Measurements from ENCODE around the gene ASMT. TPM values are rescaled to one million over a fixed set of nuclear protein-coding genes. Genes with fewer than 3 reads are reported as not detected.
A peak's percentile ranks its signal among the peaks of the same experiment; 100 is the strongest.
"Not testable (repeated sequence)": the region's sequence is repeated elsewhere in the genome, so short reads cannot be mapped to it uniquely, and the experiment has no call there.

Gene ASMT
- total and polyA plus RNA-seq, 3 experiments from 2014 or later, result 0.40 to 2.1 (median 1.9) TPM

GRCh38 chrX:1661048-1661921, 46.4 kb downstream of the ASMT start:
- Histone ChIP-seq H3K9me3 (ENCODE audit: low read length) (no peaks in the 10 kb centered on the region), H3K36me3 (ENCODE audit: insufficient read depth, low read length) (no peaks in the 10 kb centered on the region), H3K4me1 (ENCODE audit: insufficient read depth, low read length) (peaks cover 28% of the 10 kb centered on the region), H3K27ac (ENCODE audit: low read depth, low read length) (peak overlapping the region; percentile 85), H3K4me3 (ENCODE audit: low read length) (peak overlapping the region; percentile 50), H3K27me3 (ENCODE audit: insufficient read depth, low read length, poor library complexity, severe bottlenecking) (no peaks in the 10 kb centered on the region)
- POLR2A ChIA-PET, result no interaction called here
- H3K9me3 Mint-ChIP-seq, result no peaks in the 10 kb centered on the region
- peaks cover 14 to 49% (median 15%) of the 10 kb centered on the region in 3 donors for H3K36me3 Mint-ChIP-seq
- H3K27ac Mint-ChIP-seq, result peak overlapping the region; percentile 86 to 99 (median 97)
- peak in 3 of 5 donors; percentile 83 to 97 (median 96) for DNase-seq
- H3K4me1 Mint-ChIP-seq, result peaks cover 61 to 81% (median 70%) of the 10 kb centered on the region in 3 donors
- H3K4me3 Mint-ChIP-seq, result peak overlapping the region in 6 of 7 donors; percentile 87 to 95 (median 94)
- CTCF ChIA-PET, result no interaction called here
- H3K27me3 Mint-ChIP-seq, result peaks cover 0 to 1% of the 10 kb centered on the region in 2 donors

- Histone ChIP-seq H3K27me3 (ENCODE audit: insufficient read depth, low read length, poor library complexity, severe bottlenecking) (no peaks in the 10 kb centered on the region), H3K4me1 (ENCODE audit: insufficient read depth, low read length) (peaks cover 23% of the 10 kb centered on the region), H3K27ac (ENCODE audit: low read depth, low read length) (peak overlapping the region; percentile 85), H3K4me3 (ENCODE audit: low read length) (peak overlapping the region; percentile 50), H3K9me3 (ENCODE audit: low read length) (no peaks in the 10 kb centered on the region), H3K36me3 (ENCODE audit: insufficient read depth, low read length) (no peaks in the 10 kb centered on the region)
- DNase-seq, result no peak
- ChIA-PET POLR2A (no interaction called here), CTCF (no interaction called here)
- H3K9me3 Mint-ChIP-seq, result no peaks in the 10 kb centered on the region
- H3K4me1 Mint-ChIP-seq, result peaks cover 67 to 84% (median 73%) of the 10 kb centered on the region in 3 donors
- peaks cover 0 to 1% of the 10 kb centered on the region in 2 donors for H3K27me3 Mint-ChIP-seq
- peak overlapping the region in 7 of 8 donors; percentile 89 to 99 (median 98) for H3K27ac Mint-ChIP-seq
- peaks cover 14 to 55% (median 19%) of the 10 kb centered on the region in 3 donors for H3K36me3 Mint-ChIP-seq
- peak overlapping the region in 6 of 7 donors; percentile 87 to 95 (median 94) for H3K4me3 Mint-ChIP-seq
Measured at GRCh38 chrX:1661922-1662221, 47.0 kb downstream of the ASMT start.

GRCh38 chrX:1667566-1667965, 52.7 kb downstream of the ASMT start:
- Mint-ChIP-seq H3K4me3 (peak overlapping the region in 2 of 7 donors; percentile 27 to 29), H3K36me3 (peaks cover 22 to 58% (median 23%) of the 10 kb centered on the region in 3 donors), H3K9me3 (no peaks in the 10 kb centered on the region), H3K27ac (peak overlapping the region in 4 of 8 donors; percentile 10 to 89 (median 32)), H3K27me3 (peaks cover 0 to 1% of the 10 kb centered on the region in 2 donors), H3K4me1 (peaks cover 46 to 62% (median 48%) of the 10 kb centered on the region in 3 donors)
- Histone ChIP-seq H3K27ac (ENCODE audit: low read depth, low read length) (no peak overlapping the region), H3K36me3 (ENCODE audit: insufficient read depth, low read length) (no peaks in the 10 kb centered on the region), H3K9me3 (ENCODE audit: low read length) (no peaks in the 10 kb centered on the region), H3K4me3 (ENCODE audit: low read length) (no peak overlapping the region), H3K4me1 (ENCODE audit: insufficient read depth, low read length) (peaks cover 7% of the 10 kb centered on the region), H3K27me3 (ENCODE audit: insufficient read depth, low read length, poor library complexity, severe bottlenecking) (no peaks in the 10 kb centered on the region)
- POLR2A ChIA-PET, result no interaction called here
- no peak for DNase-seq
- CTCF ChIA-PET, result no interaction called here

DNA sequence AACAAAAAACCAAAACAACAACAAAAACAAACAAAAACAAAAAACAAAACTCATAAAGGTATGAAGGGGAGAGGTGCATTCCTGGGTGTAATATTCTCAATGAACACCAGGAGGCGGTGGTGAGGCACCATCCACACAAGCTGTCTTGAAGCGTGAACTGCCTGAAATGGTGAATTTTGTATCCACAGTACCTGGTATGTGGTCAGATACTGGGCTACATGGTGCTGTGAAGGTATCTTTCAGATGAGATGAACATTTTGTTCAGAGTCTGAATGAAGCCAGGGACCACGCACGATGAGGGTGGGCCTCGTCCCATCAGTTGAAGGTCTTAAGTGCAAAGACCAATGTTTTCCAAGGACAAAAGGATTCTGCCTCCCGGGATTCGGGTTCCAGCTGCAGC, 58.5 kb downstream of the ASMT start:
- POLR2A ChIA-PET, result no interaction called here
- DNase-seq, result peak in 3 of 5 donors; percentile 12 to 32 (median 23)
- H3K4me1 Mint-ChIP-seq, result peaks cover 8 to 12% (median 11%) of the 10 kb centered on the region in 3 donors

GRCh38 chrX:1676866-1677265, 62.0 kb downstream of the ASMT start:
- POLR2A ChIA-PET, result no interaction called here
- Histone ChIP-seq H3K27me3 (ENCODE audit: insufficient read depth, low read length, poor library complexity, severe bottlenecking) (no peaks in the 10 kb centered on the region), H3K9me3 (ENCODE audit: low read length) (no peaks in the 10 kb centered on the region), H3K4me3 (ENCODE audit: low read length) (no peak overlapping the region), H3K4me1 (ENCODE audit: insufficient read depth, low read length) (no peaks in the 10 kb centered on the region), H3K27ac (ENCODE audit: low read depth, low read length) (no peak overlapping the region), H3K36me3 (ENCODE audit: insufficient read depth, low read length) (no peaks in the 10 kb centered on the region)
- peaks cover 0 to 10% (median 2%) of the 10 kb centered on the region in 3 donors for H3K36me3 Mint-ChIP-seq
- no peaks in the 10 kb centered on the region for H3K9me3 Mint-ChIP-seq
- H3K4me3 Mint-ChIP-seq, result no peak overlapping the region
- no peak overlapping the region for H3K27ac Mint-ChIP-seq
- peaks cover 19 to 24% (median 19%) of the 10 kb centered on the region in 3 donors for H3K4me1 Mint-ChIP-seq
- DNase-seq, result no peak
- CTCF ChIA-PET, result no interaction called here
- peaks cover 0 to 5% of the 10 kb centered on the region in 2 donors for H3K27me3 Mint-ChIP-seq

More for the DNA sequence above, 58.5 kb downstream of the ASMT start:
- H3K9me3 Mint-ChIP-seq, result no peaks in the 10 kb centered on the region
- H3K27me3 Mint-ChIP-seq, result no peaks in the 10 kb centered on the region
- CTCF ChIA-PET, result no interaction called here
- Histone ChIP-seq H3K9me3 (ENCODE audit: low read length) (no peaks in the 10 kb centered on the region), H3K4me1 (ENCODE audit: insufficient read depth, low read length) (no peaks in the 10 kb centered on the region), H3K4me3 (ENCODE audit: low read length) (no peak overlapping the region), H3K36me3 (ENCODE audit: insufficient read depth, low read length) (no peaks in the 10 kb centered on the region), H3K27me3 (ENCODE audit: insufficient read depth, low read length, poor library complexity, severe bottlenecking) (no peaks in the 10 kb centered on the region), H3K27ac (ENCODE audit: low read depth, low read length) (no peak overlapping the region)
- H3K27ac Mint-ChIP-seq, result peak overlapping the region in 1 of 8 donors; percentile 68
- H3K36me3 Mint-ChIP-seq, result peaks cover 4 to 24% (median 9%) of the 10 kb centered on the region in 3 donors
- no peak overlapping the region for H3K4me3 Mint-ChIP-seq

GRCh38 chrX:1679238-1679637, 64.4 kb downstream of the ASMT start:
- peak overlapping the region in 6 of 8 donors; percentile 33 to 93 (median 80) for H3K27ac Mint-ChIP-seq
- CTCF ChIA-PET, result no interaction called here

DNA sequence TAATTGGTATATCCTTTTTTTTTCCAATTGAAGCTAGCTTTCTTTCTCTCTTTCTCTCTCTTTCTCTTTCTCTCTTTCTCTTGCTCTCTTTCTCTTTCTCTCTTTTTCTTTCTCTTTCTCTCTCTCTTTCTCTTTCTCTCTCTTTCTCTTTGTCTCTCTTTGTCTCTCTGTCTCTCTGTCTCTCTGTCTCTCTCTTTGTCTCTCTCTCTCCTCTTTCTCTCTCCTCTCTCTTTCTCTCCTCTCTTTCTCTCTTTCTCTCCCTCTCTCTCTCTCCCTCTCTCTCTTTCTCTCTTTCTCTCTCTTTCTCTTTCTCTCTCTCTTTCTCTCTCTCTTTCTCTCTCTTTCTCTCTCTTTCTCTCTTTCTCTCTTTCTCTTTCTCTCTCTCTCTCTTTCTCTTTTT, 66.6 kb downstream of the ASMT start:
- peaks cover 4 to 21% (median 6%) of the 10 kb centered on the region in 3 donors for H3K36me3 Mint-ChIP-seq
- no peak overlapping the region for H3K27ac ChIP-seq (ENCODE audit: low read depth, low read length)
- H3K4me1 Mint-ChIP-seq, result peaks cover 30 to 47% (median 33%) of the 10 kb centered on the region in 3 donors
- peaks cover 0 to 4% (median 0%) of the 10 kb centered on the region in 5 donors for H3K9me3 Mint-ChIP-seq
- CTCF ChIA-PET, result no interaction called here
- H3K27me3 ChIP-seq (ENCODE audit: insufficient read depth, low read length, poor library complexity, severe bottlenecking), result no peaks in the 10 kb centered on the region
- H3K4me3 ChIP-seq (ENCODE audit: low read length), result no peak overlapping the region
- H3K27me3 Mint-ChIP-seq, result peaks cover 0 to 12% of the 10 kb centered on the region in 2 donors
- H3K27ac Mint-ChIP-seq, result peak overlapping the region; percentile 52 to 95 (median 81)
- no peak for DNase-seq
- no peaks in the 10 kb centered on the region for H3K9me3 ChIP-seq (ENCODE audit: low read length)
- H3K4me1 ChIP-seq (ENCODE audit: insufficient read depth, low read length), result no peaks in the 10 kb centered on the region
- no peaks in the 10 kb centered on the region for H3K36me3 ChIP-seq (ENCODE audit: insufficient read depth, low read length)
- POLR2A ChIA-PET, result no interaction called here
- peak overlapping the region in 3 of 7 donors; percentile 23 to 54 (median 23) for H3K4me3 Mint-ChIP-seq

More at GRCh38 chrX:1679238-1679637, 64.4 kb downstream of the ASMT start:
- no peak overlapping the region for H3K4me3 ChIP-seq (ENCODE audit: low read length)
- no peak overlapping the region for H3K4me3 Mint-ChIP-seq
- POLR2A ChIA-PET, result no interaction called here
- H3K36me3 Mint-ChIP-seq, result peaks cover under 1 to 12% (median 4%) of the 10 kb centered on the region in 3 donors
- H3K9me3 Mint-ChIP-seq, result peaks cover 0 to 4% (median 0%) of the 10 kb centered on the region in 5 donors
- DNase-seq, result no peak
- no peak overlapping the region for H3K27ac ChIP-seq (ENCODE audit: low read depth, low read length)
- peaks cover 32 to 44% (median 33%) of the 10 kb centered on the region in 3 donors for H3K4me1 Mint-ChIP-seq
- H3K36me3 ChIP-seq (ENCODE audit: insufficient read depth, low read length), result no peaks in the 10 kb centered on the region
- H3K4me1 ChIP-seq (ENCODE audit: insufficient read depth, low read length), result no peaks in the 10 kb centered on the region
- no peaks in the 10 kb centered on the region for H3K27me3 ChIP-seq (ENCODE audit: insufficient read depth, low read length, poor library complexity, severe bottlenecking)
- no peaks in the 10 kb centered on the region for H3K9me3 ChIP-seq (ENCODE audit: low read length)
- H3K27me3 Mint-ChIP-seq, result peaks cover 0 to 12% of the 10 kb centered on the region in 2 donors

- H3K4me1 ChIP-seq (ENCODE audit: insufficient read depth, low read length); H3K9me3 ChIP-seq (ENCODE audit: low read length); H3K27ac ChIP-seq (ENCODE audit: low read depth, low read length); POLR2A ChIA-PET; CTCF ChIA-PET; H3K36me3 ChIP-seq (ENCODE audit: insufficient read depth, low read length); H3K27me3 ChIP-seq (ENCODE audit: insufficient read depth, low read length, poor library complexity, severe bottlenecking); H3K9me3 Mint-ChIP-seq; H3K4me3 ChIP-seq (ENCODE audit: low read length): not testable (repeated sequence)
- DNase-seq, result peak in 1 of 5 donors; percentile 26
- peak overlapping the region in 6 of 7 donors; percentile 35 to 87 (median 56) for H3K4me3 Mint-ChIP-seq
- H3K27ac Mint-ChIP-seq, result peak overlapping the region; percentile 43 to 95 (median 90)
- peaks cover 4 to 24% (median 8%) of the 10 kb centered on the region in 3 donors for H3K36me3 Mint-ChIP-seq
- peaks cover 30 to 47% (median 33%) of the 10 kb centered on the region in 3 donors for H3K4me1 Mint-ChIP-seq
- peaks cover 0 to 12% of the 10 kb centered on the region in 2 donors for H3K27me3 Mint-ChIP-seq
Measured at GRCh38 chrX:1681856-1682255, 67.0 kb downstream of the ASMT start.
